A549 treated with GW870086 at 1 μM for 4 hours (cell line): ENCODE results near the gene STXBP2. TPM values are rescaled to one million over a fixed set of nuclear protein-coding genes. Genes with fewer than 3 reads are reported as not detected.

ENCODE experiments used
- total RNA-seq: library from RNA; stranded (reverse); fragments of 200-300 nt; extraction: Qiagen RNA extraction; gene quantifications from 5 replicates; pipeline ENCODE4 v1.2.3, GENCODE V29; 2022; ENCODE audit warnings: low read depth

Gene STXBP2
- 32.9 to 41.8 TPM (median 40.6 TPM) in 5 replicates for total RNA-seq

GRCh38 chr19:7636691-7637373 lies at the start of gene STXBP2:
Gene STXBP2, plus strand, starts transcription at chr19:7637110. Its CDS starts 40 bp downstream, at chr19:7637150.

GRCh38 chr19:7595466-7596133 lies 41.3 kb upstream of the STXBP2 start, which contains the start of gene CAMSAP3:
Gene CAMSAP3, plus strand, starts transcription at chr19:7595863. Its CDS starts 140 bp downstream, at chr19:7596003.

GRCh38 chr19:7629347-7630054 lies 7.4 kb upstream of the STXBP2 start, which contains the start of the genes PET100 and XAB2:
Gene PET100, plus strand, starts transcription at chr19:7629793. Its CDS starts 41 bp downstream, at chr19:7629834.
Gene XAB2, minus strand, starts transcription at chr19:7629545. Its CDS starts 18 bp downstream, at chr19:7629527.

GRCh38 chr19:7633698-7634097 lies 3.2 kb upstream of the STXBP2 start, which contains the start of gene PCP2:
Gene PCP2, minus strand, starts transcription at chr19:7633719. Its CDS starts 262 bp downstream, at chr19:7633457.

GRCh38 chr19:7668842-7669241 lies 31.9 kb downstream of the STXBP2 start, which contains the start of gene RETN:
Gene RETN, plus strand, starts transcription at chr19:7669049. Its CDS starts 278 bp downstream, at chr19:7669327.

GRCh38 chr19:7676854-7677253 lies 39.9 kb downstream of the STXBP2 start, which contains the start of gene MCEMP1:
Gene MCEMP1, plus strand, starts transcription at chr19:7677090. Its CDS starts 31 bp downstream, at chr19:7677121.

GRCh38 chr19:7680606-7681339 lies 43.9 kb downstream of the STXBP2 start, which contains the start of gene TRAPPC5:
Gene TRAPPC5, plus strand, starts transcription at chr19:7680833. Its CDS starts 1,421 bp downstream, at chr19:7682254.

Other genes with a start within 250 kb of the STXBP2 start
- 1.6 to 2.4 TPM (median 2.1 TPM) in 5 replicates for gene PEX11G, start 148.1 kb upstream of the STXBP2 start, total RNA-seq
- 15.8 to 19.1 TPM (median 17.3 TPM) in 5 replicates for gene ZNF358, start 121.0 kb upstream of the STXBP2 start, total RNA-seq
- gene MCOLN1, start 114.5 kb upstream of the STXBP2 start, total RNA-seq = 7.1 to 13.4 TPM (median 12.1 TPM) in 5 replicates
- gene PNPLA6, start 101.4 kb upstream of the STXBP2 start, total RNA-seq = 29.3 to 37.6 TPM (median 34.5 TPM) in 5 replicates
- 4.0 to 5.8 TPM (median 5.0 TPM) in 5 replicates for gene CAMSAP3, start 41.2 kb upstream of the STXBP2 start, total RNA-seq
- gene XAB2, start 7.6 kb upstream of the STXBP2 start, total RNA-seq = 21.3 to 25.7 TPM (median 24.5 TPM) in 5 replicates
- 50.7 to 71.4 TPM (median 57.1 TPM) in 5 replicates for gene PET100, start 7.3 kb upstream of the STXBP2 start, total RNA-seq
- not detected in 5 replicates for gene PCP2, start 3.4 kb upstream of the STXBP2 start, total RNA-seq
- gene RETN, start 31.9 kb downstream of the STXBP2 start, total RNA-seq = not detected in 5 replicates
- not detected in 5 replicates for gene MCEMP1, start 40.0 kb downstream of the STXBP2 start, total RNA-seq
- 52.4 to 111 TPM (median 106 TPM) in 5 replicates for gene TRAPPC5, start 43.7 kb downstream of the STXBP2 start, total RNA-seq
- gene FCER2, start 65.0 kb downstream of the STXBP2 start, total RNA-seq = not detected in 5 replicates
- not detected in 5 replicates for gene CLEC4G, start 95.0 kb downstream of the STXBP2 start, total RNA-seq
- not detected in 5 replicates for gene CD209, start 110.4 kb downstream of the STXBP2 start, total RNA-seq
- gene CLEC4M, start 126.1 kb downstream of the STXBP2 start, total RNA-seq = not detected in 5 replicates
- 1.3 to 1.7 TPM (median 1.5 TPM) in 5 replicates for gene EVI5L, start 193.1 kb downstream of the STXBP2 start, total RNA-seq
- 0.22 to 0.49 TPM (median 0.41 TPM) in 5 replicates for gene PRR36, start 237.3 kb downstream of the STXBP2 start, total RNA-seq